WTC11 (cell line): ENCODE measurements around the gene NHSL2.

Experiments used
- ESRRA ChIP-seq: sonication (generic); formaldehyde crosslinking; IDR thresholded peaks from 2 replicates; pipeline ENCODE4 v1.8.1; 2022; ENCODE audit warnings: mild to moderate bottlenecking, missing genetic modification reagents, borderline replicate concordance
- ETV6 ChIP-seq: sonication (generic); formaldehyde crosslinking; IDR thresholded peaks from 2 replicates; pipeline ENCODE4 v1.8.1; 2022; ENCODE audit warnings: mild to moderate bottlenecking, missing genetic modification reagents
- FOXK1 ChIP-seq: sonication (generic); formaldehyde crosslinking; IDR thresholded peaks from 2 replicates; pipeline ENCODE4 v1.8.0; 2022; ENCODE audit warnings: mild to moderate bottlenecking, moderate library complexity, missing genetic modification reagents
- JUN ChIP-seq: sonication (generic); formaldehyde crosslinking; IDR thresholded peaks from 2 replicates; pipeline ENCODE4 v1.8.0; 2023; ENCODE audit warnings: mild to moderate bottlenecking, missing genetic modification reagents
- MAX ChIP-seq: sonication (generic); formaldehyde crosslinking; IDR thresholded peaks from 2 replicates; pipeline ENCODE4 v1.8.0; 2022; ENCODE audit warnings: mild to moderate bottlenecking, missing genetic modification reagents
- NFE2L1 ChIP-seq: sonication (generic); formaldehyde crosslinking; IDR thresholded peaks from 2 replicates; pipeline ENCODE4 v1.8.1; 2023; ENCODE audit warnings: missing genetic modification reagents
- STAT6 ChIP-seq: sonication (generic); formaldehyde crosslinking; conservative IDR thresholded peaks from 2 replicates; pipeline ENCODE4 v1.8.1; 2023; ENCODE audit warnings: mild to moderate bottlenecking, low read depth, missing genetic modification reagents, moderate library complexity
- USF2 ChIP-seq: sonication (generic); formaldehyde crosslinking; IDR thresholded peaks from 2 replicates; pipeline ENCODE4 v1.8.1; 2023; ENCODE audit warnings: mild to moderate bottlenecking, missing genetic modification reagents, moderate library complexity
- TF ChIP-seq, protein P1 (sequence below): fragments of 200-600 bp; IDR thresholded peaks from 2 replicates; pipeline ENCODE4 v1.8.0; 2022; ENCODE audit warnings: antibody characterized with exemption
- TF ChIP-seq, protein P2 (sequence below): sonication (generic); formaldehyde crosslinking; IDR thresholded peaks from 2 replicates; pipeline ENCODE4 v1.8.0; 2023; ENCODE audit warnings: missing genetic modification reagents, mild to moderate bottlenecking, borderline replicate concordance
- TF ChIP-seq, protein P3 (sequence below): fragments of 250-450 bp; sonication (Bioruptor Pico); IDR thresholded peaks from 2 replicates; pipeline ENCODE4 v1.9.0; 2021; ENCODE audit warnings: mild to moderate bottlenecking
- TF ChIP-seq, protein P4 (sequence below): sonication (generic); formaldehyde crosslinking; IDR thresholded peaks from 2 replicates; pipeline ENCODE4 v1.8.1; 2022; ENCODE audit warnings: missing genetic modification reagents, borderline replicate concordance

GRCh38 chrX:72102760-72103159, 192.1 kb downstream of the NHSL2 start:
- TF ChIP-seq, protein P1, sequence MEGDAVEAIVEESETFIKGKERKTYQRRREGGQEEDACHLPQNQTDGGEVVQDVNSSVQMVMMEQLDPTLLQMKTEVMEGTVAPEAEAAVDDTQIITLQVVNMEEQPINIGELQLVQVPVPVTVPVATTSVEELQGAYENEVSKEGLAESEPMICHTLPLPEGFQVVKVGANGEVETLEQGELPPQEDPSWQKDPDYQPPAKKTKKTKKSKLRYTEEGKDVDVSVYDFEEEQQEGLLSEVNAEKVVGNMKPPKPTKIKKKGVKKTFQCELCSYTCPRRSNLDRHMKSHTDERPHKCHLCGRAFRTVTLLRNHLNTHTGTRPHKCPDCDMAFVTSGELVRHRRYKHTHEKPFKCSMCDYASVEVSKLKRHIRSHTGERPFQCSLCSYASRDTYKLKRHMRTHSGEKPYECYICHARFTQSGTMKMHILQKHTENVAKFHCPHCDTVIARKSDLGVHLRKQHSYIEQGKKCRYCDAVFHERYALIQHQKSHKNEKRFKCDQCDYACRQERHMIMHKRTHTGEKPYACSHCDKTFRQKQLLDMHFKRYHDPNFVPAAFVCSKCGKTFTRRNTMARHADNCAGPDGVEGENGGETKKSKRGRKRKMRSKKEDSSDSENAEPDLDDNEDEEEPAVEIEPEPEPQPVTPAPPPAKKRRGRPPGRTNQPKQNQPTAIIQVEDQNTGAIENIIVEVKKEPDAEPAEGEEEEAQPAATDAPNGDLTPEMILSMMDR = no peak
- TF ChIP-seq FOXK1 (CRISPR knock-in tag) = no peak
- TF ChIP-seq ETV6 (CRISPR knock-in tag) = no peak
- TF ChIP-seq JUN = no peak
- no peak for TF ChIP-seq USF2
- no peak for TF ChIP-seq NFE2L1
- TF ChIP-seq STAT6 (CRISPR knock-in tag) = no peak
- no peak for TF ChIP-seq MAX (CRISPR knock-in tag)
- TF ChIP-seq, protein P2, sequence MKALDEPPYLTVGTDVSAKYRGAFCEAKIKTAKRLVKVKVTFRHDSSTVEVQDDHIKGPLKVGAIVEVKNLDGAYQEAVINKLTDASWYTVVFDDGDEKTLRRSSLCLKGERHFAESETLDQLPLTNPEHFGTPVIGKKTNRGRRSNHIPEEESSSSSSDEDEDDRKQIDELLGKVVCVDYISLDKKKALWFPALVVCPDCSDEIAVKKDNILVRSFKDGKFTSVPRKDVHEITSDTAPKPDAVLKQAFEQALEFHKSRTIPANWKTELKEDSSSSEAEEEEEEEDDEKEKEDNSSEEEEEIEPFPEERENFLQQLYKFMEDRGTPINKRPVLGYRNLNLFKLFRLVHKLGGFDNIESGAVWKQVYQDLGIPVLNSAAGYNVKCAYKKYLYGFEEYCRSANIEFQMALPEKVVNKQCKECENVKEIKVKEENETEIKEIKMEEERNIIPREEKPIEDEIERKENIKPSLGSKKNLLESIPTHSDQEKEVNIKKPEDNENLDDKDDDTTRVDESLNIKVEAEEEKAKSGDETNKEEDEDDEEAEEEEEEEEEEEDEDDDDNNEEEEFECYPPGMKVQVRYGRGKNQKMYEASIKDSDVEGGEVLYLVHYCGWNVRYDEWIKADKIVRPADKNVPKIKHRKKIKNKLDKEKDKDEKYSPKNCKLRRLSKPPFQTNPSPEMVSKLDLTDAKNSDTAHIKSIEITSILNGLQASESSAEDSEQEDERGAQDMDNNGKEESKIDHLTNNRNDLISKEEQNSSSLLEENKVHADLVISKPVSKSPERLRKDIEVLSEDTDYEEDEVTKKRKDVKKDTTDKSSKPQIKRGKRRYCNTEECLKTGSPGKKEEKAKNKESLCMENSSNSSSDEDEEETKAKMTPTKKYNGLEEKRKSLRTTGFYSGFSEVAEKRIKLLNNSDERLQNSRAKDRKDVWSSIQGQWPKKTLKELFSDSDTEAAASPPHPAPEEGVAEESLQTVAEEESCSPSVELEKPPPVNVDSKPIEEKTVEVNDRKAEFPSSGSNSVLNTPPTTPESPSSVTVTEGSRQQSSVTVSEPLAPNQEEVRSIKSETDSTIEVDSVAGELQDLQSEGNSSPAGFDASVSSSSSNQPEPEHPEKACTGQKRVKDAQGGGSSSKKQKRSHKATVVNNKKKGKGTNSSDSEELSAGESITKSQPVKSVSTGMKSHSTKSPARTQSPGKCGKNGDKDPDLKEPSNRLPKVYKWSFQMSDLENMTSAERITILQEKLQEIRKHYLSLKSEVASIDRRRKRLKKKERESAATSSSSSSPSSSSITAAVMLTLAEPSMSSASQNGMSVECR (CRISPR knock-in tag) = no peak
- TF ChIP-seq, protein P3, sequence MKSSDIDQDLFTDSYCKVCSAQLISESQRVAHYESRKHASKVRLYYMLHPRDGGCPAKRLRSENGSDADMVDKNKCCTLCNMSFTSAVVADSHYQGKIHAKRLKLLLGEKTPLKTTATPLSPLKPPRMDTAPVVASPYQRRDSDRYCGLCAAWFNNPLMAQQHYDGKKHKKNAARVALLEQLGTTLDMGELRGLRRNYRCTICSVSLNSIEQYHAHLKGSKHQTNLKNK = no peak
- TF ChIP-seq ESRRA (CRISPR knock-in tag) = no peak
- TF ChIP-seq, protein P4, sequence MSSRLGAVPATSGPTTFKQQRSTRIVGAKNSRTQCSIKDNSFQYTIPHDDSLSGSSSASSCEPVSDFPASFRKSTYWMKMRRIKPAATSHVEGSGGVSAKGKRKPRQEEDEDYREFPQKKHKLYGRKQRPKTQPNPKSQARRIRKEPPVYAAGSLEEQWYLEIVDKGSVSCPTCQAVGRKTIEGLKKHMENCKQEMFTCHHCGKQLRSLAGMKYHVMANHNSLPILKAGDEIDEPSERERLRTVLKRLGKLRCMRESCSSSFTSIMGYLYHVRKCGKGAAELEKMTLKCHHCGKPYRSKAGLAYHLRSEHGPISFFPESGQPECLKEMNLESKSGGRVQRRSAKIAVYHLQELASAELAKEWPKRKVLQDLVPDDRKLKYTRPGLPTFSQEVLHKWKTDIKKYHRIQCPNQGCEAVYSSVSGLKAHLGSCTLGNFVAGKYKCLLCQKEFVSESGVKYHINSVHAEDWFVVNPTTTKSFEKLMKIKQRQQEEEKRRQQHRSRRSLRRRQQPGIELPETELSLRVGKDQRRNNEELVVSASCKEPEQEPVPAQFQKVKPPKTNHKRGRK (CRISPR knock-in tag) = no peak
